GOT3 (cell line): ENCODE data around the gene CHDH.

ENCODE experiments used
- DNase-seq: peaks from one replicate; lab custom pipeline; 2025; ENCODE audit warnings: mixed read lengths; lab: John Stamatoyannopoulos, UW

The CHDH gene

DNA sequence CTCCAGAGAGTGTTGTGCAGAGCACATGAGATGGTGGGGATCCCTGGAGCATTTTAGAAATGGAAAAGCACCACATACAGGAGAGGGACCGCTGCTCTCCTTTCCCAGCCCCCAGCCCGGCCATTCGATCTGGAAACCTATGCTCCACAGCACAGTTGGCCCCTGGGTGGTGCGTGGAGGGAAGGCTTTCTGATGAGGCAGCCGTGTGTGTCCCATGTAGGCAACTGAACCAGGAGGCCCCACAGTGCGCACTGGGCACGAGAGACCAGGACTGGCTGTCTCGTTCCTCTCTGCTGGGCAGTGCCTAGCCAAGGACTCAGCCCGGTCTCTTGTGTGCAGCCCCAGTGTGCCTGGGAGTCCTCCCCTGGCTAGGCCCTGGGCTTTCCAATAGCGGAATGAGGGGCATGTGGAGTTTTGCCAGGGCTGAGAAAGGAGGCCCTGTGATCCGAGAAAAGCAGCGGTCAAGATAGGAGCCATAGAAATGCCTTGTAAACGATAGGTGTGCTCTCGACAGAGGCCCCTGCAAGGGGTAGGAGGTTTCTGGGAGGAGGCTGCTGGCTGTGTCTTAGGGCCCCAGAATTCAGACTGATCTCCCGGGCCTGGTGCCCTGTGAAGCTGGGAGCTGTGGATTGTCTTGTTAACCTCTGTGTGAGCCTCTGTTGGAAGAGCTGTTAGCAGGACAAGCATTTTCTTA lies 39.0 kb downstream of the CHDH start:
- no peak for DNase-seq

DNA sequence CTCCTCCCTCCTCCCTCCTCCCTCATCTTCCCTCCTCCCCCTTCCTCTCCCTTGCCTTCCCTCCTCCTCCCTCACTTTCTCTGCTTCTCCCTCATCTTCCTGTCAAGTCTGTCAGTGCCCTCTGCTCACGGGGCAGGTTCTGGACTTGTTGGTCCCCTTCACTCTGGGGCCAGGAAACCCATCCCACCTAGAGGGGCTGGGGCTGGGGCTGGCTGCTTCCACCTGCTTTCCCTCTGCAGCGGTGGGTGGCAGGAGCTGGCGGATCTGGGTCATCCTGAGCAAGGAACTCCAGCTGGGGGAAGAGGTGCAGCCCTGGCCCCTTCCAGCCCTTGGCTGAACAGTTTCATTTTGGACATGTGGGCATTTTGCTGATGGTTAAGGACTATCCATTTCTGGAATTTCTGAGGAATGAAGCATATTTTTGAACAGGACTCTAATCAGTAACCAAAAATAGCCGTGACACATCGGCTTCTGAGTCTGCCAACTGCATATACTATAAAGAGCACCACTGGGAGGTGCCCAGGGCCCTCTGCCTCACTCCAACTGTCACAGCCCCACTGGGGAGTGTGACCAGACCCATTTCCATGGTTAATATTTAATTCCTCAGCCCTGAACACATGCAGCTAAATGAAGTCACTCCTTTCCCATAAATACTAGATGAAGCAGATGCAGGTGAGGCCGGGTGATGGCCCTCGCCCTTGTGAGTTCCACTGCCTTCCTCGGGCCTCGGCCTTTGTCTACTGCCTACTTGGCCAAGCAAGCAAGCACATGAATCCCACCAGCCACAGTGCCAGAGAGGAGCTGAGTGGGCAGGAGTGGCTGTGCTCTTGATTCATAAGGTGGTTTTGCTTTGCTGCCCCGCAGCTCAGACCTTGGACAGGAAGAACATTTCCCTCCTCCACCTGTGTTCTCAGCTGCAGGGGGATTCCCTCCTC lies 39.8 kb downstream of the CHDH start:
- DNase-seq, result no peak

DNA sequence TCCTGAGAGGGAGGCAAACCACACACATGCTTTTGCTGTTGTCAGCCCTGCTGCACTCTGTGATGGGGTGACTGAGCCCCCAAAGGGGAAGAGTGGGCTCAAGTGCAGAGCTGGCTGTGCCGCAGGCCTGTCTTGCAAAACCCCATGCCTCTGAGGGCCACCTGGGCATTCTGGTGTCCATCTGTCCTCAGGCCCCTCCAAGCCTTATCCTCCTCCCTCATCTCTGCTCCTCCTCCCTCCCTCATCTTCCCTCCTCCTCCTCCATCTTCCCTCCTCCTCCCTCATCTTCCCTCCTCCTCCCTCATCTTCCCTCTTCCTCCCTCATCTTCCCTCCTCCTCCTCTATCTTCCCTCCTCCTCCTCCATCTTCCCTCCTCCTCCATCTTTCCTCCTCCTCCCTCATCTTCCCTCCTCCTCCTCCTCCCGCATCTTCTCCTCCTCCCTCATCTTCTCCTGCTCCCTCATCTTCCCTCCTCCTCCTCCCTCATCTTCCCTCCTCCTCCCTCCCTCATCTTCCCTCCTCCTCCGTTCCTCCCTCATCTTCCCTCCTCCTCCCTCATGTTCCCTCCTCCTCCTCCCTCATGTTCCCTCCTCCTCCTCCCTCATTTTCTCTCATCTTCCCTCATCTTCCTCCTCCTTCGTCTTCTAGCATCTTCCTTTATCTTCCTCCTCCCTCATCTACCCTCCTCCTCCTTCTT lies 40.6 kb downstream of the CHDH start:
- no peak for DNase-seq

GRCh38 chr3:53804697-53805462 lies 41.3 kb downstream of the CHDH start:
- peak; percentile 34 for DNase-seq

DNA sequence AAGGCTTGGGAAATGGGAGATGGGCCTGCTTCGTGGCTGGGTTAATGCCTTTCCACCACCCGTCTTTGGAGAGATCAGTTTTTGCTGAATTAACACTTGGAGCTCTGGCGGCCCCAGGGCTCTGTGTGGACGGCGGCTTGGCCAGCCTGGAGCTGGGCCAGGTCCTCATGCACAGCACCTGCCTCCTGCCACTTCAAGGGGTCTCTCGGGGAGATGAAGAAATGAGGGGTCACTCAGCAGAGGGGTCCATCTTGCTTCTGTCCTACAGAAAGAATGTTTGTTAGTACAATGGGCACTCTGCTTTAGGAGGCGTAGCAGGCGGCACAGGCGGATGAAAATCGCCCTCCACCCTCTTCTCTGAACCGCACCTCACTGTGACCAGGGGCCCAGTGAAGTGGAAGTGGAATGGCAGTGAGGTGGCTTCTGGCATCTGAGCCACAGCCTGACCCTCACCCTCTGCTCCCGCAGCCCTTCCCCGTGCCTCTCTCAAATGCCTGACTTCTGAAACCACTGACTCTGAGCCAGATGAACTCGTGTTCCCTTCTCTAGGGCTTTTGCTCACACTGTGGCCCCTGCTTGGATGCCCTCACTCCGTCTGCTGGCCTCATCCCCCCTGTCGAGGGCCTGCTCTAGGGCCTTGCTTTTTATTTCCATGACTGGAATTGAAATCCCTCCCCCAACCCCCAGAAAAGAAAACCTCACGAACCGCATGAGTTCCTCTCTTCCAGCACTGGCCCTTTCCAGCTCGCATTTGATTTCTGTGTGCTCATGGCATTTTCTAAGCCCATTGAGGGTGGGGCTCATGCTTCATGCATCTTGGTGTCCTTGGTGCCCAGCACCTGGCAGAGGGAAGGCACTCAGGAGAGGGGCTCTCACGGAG lies 42.2 kb downstream of the CHDH start:
- no peak for DNase-seq

- DNase-seq, result no peak
Observed at GRCh38 chr3:53803124-53803815, 42.9 kb downstream of the CHDH start.

DNA sequence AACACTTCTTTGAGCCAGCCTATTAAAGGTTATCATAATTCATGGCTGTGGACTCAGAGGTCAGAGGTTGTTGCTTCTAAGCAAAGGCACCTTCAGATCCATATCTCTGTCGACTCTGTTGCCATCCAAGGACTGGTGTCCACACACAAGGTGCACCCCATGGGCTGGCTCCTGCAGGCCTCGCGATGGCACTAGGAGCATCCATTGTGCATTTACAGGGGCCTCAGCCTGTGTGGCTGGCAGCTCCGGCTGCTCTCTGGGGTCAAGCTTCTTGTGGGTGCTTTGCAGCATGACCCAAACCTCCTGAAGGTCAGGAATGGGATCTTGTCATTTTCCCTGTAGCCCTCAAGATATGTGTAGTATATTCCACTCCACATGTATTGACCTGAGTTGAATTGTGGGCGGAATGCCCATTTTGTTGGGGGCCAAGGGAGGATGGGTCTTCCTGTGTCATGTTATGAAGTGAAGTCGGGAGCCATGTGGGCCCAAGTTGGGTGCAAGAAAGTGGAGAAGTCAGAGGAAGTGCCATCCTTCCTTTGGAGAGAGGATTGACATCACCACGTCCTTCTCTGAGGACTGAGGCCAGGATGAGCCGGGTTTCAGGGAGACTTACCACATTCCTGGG lies 43.9 kb downstream of the CHDH start:
- no peak for DNase-seq

GRCh38 chr3:53801319-53801718 lies 44.9 kb downstream of the CHDH start:
- DNase-seq, result no peak

DNA sequence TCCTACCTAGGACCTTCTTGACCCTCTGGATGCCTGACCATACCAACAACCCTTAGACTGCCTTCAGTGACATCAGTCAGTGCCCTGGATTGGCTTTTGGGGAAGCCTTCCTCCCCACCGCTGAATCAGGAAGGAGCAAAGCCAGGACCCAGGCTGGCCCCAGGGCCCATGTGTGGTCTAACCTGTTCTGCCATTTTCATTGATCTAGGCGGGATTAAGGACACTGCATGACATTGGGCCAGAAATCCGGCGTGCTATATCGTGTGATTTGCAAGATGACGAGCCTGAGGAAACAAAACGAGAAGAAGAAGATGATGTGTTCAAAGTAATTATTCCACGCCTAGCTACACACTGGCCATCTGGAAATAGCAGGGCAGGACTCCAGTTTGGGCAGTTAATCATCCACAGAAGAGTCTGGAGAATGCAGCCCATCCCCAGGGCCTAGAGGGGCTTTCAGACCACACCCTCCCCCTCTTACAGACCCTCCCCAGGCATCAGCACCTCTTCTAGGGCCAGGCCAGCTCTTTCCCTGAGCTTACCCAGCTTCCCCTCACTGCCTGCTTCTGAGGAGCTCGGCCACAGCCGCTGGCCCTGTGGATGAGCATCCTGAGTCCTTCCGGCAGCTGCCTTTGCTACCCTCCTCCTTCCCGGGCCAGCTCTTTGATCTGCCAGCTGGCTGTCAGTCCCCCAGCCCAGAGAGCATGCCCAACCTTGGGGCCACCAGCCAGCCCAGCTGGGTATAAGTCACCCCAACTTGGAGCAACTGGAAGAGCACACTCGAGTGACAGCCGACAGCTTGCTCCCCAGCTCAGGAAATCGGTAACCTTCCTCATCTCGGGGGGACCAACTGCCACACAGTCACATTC lies 45.9 kb downstream of the CHDH start:
- DNase-seq, result no peak

DNA sequence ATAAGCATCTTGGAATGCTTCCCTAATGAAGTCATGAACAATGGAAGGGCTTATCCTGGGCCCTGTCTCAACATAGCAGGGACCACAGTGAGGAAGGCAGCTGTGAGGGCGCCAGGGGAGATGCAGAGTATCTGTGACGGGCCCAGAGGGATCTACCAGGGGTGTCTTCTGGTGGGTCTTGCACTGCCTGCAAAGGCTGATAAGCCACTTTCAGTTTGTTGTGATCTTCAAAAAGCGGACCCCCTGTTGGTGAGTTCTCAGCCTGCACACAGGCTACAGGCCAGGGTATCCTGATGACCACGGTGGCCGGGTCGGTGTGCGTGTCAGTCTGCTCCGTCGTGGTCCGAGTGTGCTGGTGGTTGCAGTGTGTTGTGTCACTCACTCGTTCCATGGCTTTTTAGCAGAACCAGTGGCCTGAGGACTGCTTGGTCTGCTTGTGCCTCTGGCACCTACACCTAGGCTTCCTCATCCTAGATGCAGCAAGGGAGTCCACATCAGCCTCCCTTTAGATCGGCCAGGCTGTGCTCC lies 46.8 kb downstream of the CHDH start:
- DNase-seq, result no peak

- no peak for DNase-seq
Observed at GRCh38 chr3:53798144-53798543, 48.1 kb downstream of the CHDH start.

GRCh38 chr3:53795789-53796560 lies 50.2 kb downstream of the CHDH start:
- DNase-seq, result no peak

- no peak for DNase-seq
Observed at GRCh38 chr3:53795176-53795575, 51.0 kb downstream of the CHDH start.

GRCh38 chr3:53794597-53794996 lies 51.6 kb downstream of the CHDH start:
- no peak for DNase-seq

- no peak for DNase-seq
Observed at GRCh38 chr3:53792866-53793265, 53.4 kb downstream of the CHDH start.

DNA sequence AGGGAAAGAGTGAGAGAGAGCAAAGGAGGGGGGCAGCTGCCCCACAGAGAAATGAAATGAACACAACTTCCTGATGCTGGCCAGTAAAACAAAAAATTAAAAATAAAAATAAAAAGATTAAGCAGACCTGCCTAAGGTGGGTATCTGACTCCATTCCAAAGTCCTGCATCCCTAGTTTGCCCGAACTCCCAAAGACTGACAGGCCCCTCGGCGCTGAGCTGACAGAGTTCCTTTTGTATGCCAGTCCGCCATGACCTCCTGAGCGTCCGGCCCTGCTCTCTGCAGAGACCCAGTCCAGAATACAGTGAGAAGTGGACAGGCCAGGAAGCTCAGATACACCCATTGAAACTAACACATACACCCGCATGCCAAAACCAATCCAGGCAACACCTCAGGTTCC lies 54.9 kb downstream of the CHDH start:
- no peak for DNase-seq

DNA sequence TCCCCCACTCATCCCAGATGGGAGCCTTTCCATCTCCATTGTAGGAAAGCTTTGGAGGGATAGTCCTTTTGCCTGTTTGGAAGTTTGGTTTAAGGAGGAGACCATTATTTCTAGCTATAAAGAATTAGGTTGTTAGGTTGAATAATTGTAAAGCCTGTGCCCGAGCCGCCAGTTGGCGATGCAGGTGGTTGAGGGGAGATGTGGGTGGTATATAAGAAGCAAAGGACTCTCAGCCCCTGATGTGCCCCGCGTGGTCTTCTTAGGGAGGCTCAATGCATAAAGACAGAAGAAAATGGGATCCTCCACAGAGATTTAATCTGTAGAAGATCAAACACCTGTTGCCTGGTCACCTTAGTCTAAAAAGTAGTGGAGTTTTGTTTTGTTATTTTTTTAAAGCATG lies 55.7 kb downstream of the CHDH start:
- no peak for DNase-seq

DNA sequence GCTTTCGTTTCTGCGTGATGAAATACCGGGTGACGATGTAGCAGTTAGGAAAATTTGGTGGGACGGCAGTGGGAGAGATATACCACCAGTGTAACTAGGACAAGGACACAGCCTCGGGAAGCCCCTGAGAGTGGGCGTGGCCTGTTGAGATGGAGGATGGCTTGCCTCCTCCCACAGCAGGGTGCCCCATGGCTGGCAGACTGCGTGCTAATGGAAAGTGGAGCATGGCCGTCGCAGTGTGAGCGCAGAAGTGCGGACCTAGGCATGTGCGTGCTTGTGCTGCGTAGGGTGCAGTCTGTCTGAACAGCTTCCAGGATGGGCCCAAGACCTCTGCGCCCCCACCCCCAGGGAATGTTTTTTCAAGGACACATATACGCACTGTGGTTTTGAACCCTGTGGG lies 56.8 kb downstream of the CHDH start:
- no peak for DNase-seq
